NCI-H1694 (cell line): ENCODE measurements around the gene CACNG8.
A peak's percentile ranks its signal among the peaks of the same experiment; 100 is the strongest.

ENCODE experiments used
- DNase-seq: peaks from one replicate; lab custom pipeline; 2025; lab: John Stamatoyannopoulos, UW

CACNG8 gene

GRCh38 chr19:53961523-53962356 is 997 bp upstream of the CACNG8 start:
- no peak for DNase-seq

- no peak for DNase-seq
Observed at GRCh38 chr19:53965091-53965490, 2.4 kb downstream of the CACNG8 start.

- DNase-seq = no peak
Observed at GRCh38 chr19:53966931-53967330, 4.2 kb downstream of the CACNG8 start.

- no peak for DNase-seq
Observed at GRCh38 chr19:53969366-53969765, 6.6 kb downstream of the CACNG8 start.

GRCh38 chr19:53971673-53972072 is 8.9 kb downstream of the CACNG8 start:
- DNase-seq = no peak

- peak; percentile 23 for DNase-seq
Observed at GRCh38 chr19:53977429-53977990, 14.8 kb downstream of the CACNG8 start.

- no peak for DNase-seq
Observed at GRCh38 chr19:53977991-53978731, 15.4 kb downstream of the CACNG8 start.

GRCh38 chr19:53978975-53979801 is 16.5 kb downstream of the CACNG8 start:
- no peak for DNase-seq

GRCh38 chr19:53980539-53981375 is 18.0 kb downstream of the CACNG8 start:
- DNase-seq = no peak

- DNase-seq = no peak
Observed at GRCh38 chr19:53981376-53981951, 18.7 kb downstream of the CACNG8 start.

GRCh38 chr19:53982001-53982451 is 19.3 kb downstream of the CACNG8 start:
- no peak for DNase-seq

- DNase-seq = no peak
Observed at GRCh38 chr19:53982611-53983010, 19.9 kb downstream of the CACNG8 start.

- DNase-seq = no peak
Observed at GRCh38 chr19:53983457-53984289, 20.9 kb downstream of the CACNG8 start.

- no peak for DNase-seq
Observed at GRCh38 chr19:53985863-53986262, 23.1 kb downstream of the CACNG8 start.

- no peak for DNase-seq
Observed at GRCh38 chr19:53988981-53989380, 26.2 kb downstream of the CACNG8 start.

GRCh38 chr19:53989600-53990533 is 27.1 kb downstream of the CACNG8 start:
- DNase-seq = no peak

GRCh38 chr19:53991224-53992113 is 28.7 kb downstream of the CACNG8 start, which contains the start of gene CACNG6:
CACNG6 (plus strand) TSS chr19:53991637; CDS start chr19:53992878, 1,241 bp downstream.
- no peak for DNase-seq
